GM10248 (cell line): ENCODE measurements around the gene MYD88.

Source experiments
- CTCF ChIA-PET: fragments of 300-600 bp; sonication (Branson Sonifier 250); formaldehyde crosslinking; extraction: SDS; loops from one replicate; lab custom pipeline; 2021; ENCODE audit warnings: antibody characterized with exemption; lab: Yijun Ruan, JAX
- POLR2A ChIA-PET: fragments of 350-650 bp; sonication (Branson Sonifier 250); formaldehyde crosslinking; extraction: SDS; loops from one replicate; lab custom pipeline; 2020; ENCODE audit warnings: antibody characterized with exemption; lab: Yijun Ruan, JAX
- DNase-seq: peaks from one replicate; pipeline ENCODE4 v3.0.0; 2012; ENCODE audit errors: extremely low spot score
- CTCF ChIP-seq: IDR thresholded peaks from 2 replicates; pipeline ENCODE4 v1.5.1; 2012; ENCODE audit warnings: mild to moderate bottlenecking, low read depth; ENCODE audit errors: extremely low read depth, missing control alignments, control extremely low read depth

MYD88 gene

GRCh38 chr3:38105525-38105924 lies 32.9 kb upstream of the MYD88 start:
- ChIA-PET POLR2A (no interaction called here), CTCF (interaction anchor here (1.5 kb wide), 1 partner anchor 10 kb away, joined by 3 read pairs; no protein-coding TSS in a partner anchor)
- DNase-seq = no peak
- TF ChIP-seq CTCF = no peak

- ChIA-PET POLR2A (no interaction called here), CTCF (interaction anchor here (0.7 to 1.4 kb wide), 8 partner anchors 9 to 133 kb away, joined by 3 to 8 read pairs (median 3); no protein-coding TSS in a partner anchor)
- DNase-seq = no peak
- TF ChIP-seq CTCF = no peak
Observed at GRCh38 chr3:38107911-38108648, 30.4 kb upstream of the MYD88 start.

GRCh38 chr3:38108649-38109579 lies 29.5 kb upstream of the MYD88 start:
- CTCF ChIA-PET = interaction anchor here (1.0 to 1.9 kb wide), 5 partner anchors 9 to 134 kb away, joined by 3 to 8 read pairs (median 4); no protein-coding TSS in a partner anchor
- no peak for DNase-seq
- POLR2A ChIA-PET = interaction anchor here (0.8 kb wide), 1 partner anchor 28 kb away, joined by 3 read pairs; the partner anchor contains the start of gene ACAA1
- TF ChIP-seq CTCF = no peak

GRCh38 chr3:38109580-38110313 lies 28.7 kb upstream of the MYD88 start:
- no peak for TF ChIP-seq CTCF
- ChIA-PET CTCF (interaction anchor here (1.2 to 1.9 kb wide), 4 partner anchors 8 to 236 kb away, joined by 3 to 8 read pairs (median 5); partner anchors contain the start of gene XYLB), POLR2A (interaction anchor here (0.8 kb wide), 1 partner anchor 27 kb away, joined by 3 read pairs; the partner anchor contains the start of gene ACAA1)
- DNase-seq = no peak

GRCh38 chr3:38110314-38111050 lies 28.0 kb upstream of the MYD88 start:
- no peak for TF ChIP-seq CTCF
- ChIA-PET POLR2A (no interaction called here), CTCF (interaction anchor here (0.8 to 1.9 kb wide), 5 partner anchors 12 to 236 kb away, joined by 3 to 5 read pairs (median 3); partner anchors contain the start of gene XYLB)
- no peak for DNase-seq
